Coronary artery (tissue), 2 donors: Measurements from ENCODE around the gene REEP3.

ENCODE experiments used
- DNase-seq: peaks from one replicate; pipeline ENCODE4 v3.0.0-alpha.2; 2017; ENCODE audit warnings: low spot score
- H3K27ac ChIP-seq, 2 donors: fragments of 200-600 bp; sonication (generic); one replicate each; pipeline ENCODE4 v1.5.1; 2016 to 2019
- H3K4me3 ChIP-seq: fragments of 200-600 bp; sonication (generic); 2 replicates; pipeline ENCODE4 v1.5.1; 2016; ENCODE audit warnings: mild to moderate bottlenecking, moderate library complexity
- TF ChIP-seq, protein P1 (sequence below): fragments of 200-600 bp; sonication (generic); IDR thresholded peaks from one replicate; pipeline ENCODE4 v1.5.1; 2019; ENCODE audit warnings: antibody characterized with exemption

The REEP3 gene

DNA sequence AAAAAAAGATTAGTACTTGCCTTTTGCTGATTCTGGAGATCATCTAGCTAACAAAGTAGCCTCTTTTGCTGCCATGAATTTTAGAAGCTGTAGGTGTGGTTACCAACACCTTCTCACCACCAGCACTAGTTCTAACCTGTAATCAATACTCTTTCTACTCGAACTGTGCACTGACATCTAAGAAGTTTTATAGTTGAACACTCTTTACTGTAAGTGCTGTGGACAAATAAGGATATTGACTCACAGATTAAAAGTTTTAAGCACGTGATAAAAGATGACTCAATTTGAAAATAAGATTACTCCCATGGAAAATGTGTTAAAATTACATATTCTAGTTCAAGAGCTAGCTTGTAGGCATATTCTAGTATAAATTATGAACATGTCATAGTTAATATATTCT lies 89.9 kb downstream of the REEP3 start:
- no peak for DNase-seq

DNA sequence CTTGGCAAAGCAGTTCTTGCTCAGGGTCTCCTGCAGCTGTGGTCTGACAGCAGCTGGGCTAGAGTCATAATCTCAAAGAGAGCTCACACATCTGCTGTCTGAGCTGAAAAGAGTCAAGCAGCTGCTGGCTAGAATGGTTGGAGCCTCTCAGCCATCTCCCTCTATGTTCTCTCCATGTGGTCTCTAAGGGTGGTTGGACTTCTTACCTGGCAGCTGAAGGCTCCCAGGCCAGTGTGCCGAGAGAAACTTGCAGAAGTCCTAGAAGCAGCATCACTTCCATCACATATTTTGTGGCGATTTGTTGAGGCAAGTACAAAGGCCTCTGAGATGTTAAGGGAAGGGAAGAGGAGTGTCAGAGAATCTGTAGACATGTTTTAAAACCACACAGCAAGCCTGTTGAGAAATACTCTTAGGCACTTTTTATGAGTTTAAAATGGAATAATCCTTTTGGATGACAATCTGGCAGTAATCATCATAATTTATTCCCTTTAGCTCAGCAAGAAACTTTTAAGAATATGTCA lies 93.2 kb downstream of the REEP3 start:
- TF ChIP-seq, protein P1, sequence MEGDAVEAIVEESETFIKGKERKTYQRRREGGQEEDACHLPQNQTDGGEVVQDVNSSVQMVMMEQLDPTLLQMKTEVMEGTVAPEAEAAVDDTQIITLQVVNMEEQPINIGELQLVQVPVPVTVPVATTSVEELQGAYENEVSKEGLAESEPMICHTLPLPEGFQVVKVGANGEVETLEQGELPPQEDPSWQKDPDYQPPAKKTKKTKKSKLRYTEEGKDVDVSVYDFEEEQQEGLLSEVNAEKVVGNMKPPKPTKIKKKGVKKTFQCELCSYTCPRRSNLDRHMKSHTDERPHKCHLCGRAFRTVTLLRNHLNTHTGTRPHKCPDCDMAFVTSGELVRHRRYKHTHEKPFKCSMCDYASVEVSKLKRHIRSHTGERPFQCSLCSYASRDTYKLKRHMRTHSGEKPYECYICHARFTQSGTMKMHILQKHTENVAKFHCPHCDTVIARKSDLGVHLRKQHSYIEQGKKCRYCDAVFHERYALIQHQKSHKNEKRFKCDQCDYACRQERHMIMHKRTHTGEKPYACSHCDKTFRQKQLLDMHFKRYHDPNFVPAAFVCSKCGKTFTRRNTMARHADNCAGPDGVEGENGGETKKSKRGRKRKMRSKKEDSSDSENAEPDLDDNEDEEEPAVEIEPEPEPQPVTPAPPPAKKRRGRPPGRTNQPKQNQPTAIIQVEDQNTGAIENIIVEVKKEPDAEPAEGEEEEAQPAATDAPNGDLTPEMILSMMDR: no peak
- Histone ChIP-seq H3K4me3 (no peak overlapping the region), H3K27ac (peak overlapping the region in 1 of 2 donors; percentile 6)
- DNase-seq: no peak

More for the DNA sequence above, 89.9 kb downstream of the REEP3 start:
- no peak overlapping the region for H3K27ac ChIP-seq
- H3K4me3 ChIP-seq: no peak overlapping the region
- TF ChIP-seq, protein P1: no peak

DNA sequence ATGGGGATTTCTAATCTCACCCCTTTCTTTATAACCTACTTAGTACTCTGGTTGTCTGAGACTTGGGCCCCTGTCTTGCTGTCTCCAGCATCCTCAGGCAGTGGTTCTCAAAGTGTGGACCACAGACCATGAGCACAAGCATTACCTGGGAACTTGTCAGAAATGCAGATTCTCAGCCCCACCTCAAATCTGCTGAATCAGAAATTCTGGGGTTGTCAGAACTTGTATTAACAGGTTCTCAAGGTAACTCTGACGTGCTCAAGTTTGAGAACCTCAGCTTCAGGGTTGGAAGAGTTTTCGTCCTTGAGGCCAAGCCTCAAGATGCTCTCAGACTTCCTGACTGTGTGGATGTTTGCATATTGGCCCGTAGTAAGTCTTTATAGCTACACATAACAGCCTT lies 97.4 kb downstream of the REEP3 start:
- Histone ChIP-seq H3K4me3 (no peak overlapping the region), H3K27ac (no peak overlapping the region)
- TF ChIP-seq, protein P1: no peak
- DNase-seq: no peak

DNA sequence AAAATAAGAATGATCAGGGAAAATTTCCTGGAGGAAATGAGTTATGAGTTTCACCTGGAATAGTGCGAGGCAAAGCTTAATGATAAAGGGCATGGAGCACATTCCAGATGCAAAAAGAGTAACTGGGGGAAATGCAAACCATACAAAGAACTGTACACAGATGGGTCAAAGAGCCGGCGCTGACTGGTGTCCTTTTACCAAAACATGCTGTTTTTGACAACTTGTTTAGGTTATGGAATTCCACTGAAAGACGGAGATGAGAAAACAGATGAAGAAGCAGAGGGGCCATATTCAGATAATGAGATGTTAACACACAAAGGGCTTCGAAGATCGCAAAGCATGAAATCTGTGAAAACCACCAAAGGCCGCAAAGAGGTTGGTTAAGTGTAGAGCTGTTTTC lies 98.2 kb downstream of the REEP3 start:
- TF ChIP-seq, protein P1: no peak
- Histone ChIP-seq H3K27ac (no peak overlapping the region), H3K4me3 (no peak overlapping the region)
- no peak for DNase-seq

DNA sequence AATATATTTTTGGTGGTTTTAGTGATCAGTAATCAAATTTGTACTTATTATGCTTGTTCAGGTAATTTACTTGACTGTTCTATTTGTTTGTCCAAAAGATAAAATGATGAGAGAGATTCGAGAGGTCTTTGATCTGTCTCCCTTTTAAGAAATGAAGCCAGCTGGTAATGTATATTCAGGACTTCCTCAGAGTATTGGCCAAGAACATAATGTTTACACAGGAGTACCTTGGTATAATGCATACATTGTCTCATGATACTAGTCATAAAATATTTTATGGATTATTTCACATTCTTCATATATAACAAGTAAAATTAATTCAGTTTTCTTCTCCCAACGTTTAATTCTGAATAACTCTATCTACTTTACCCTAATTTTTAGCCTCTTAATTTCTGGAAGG lies 100.9 kb downstream of the REEP3 start:
- no peak overlapping the region for H3K4me3 ChIP-seq
- H3K27ac ChIP-seq: no peak overlapping the region
- no peak for DNase-seq
- TF ChIP-seq, protein P1: no peak

DNA sequence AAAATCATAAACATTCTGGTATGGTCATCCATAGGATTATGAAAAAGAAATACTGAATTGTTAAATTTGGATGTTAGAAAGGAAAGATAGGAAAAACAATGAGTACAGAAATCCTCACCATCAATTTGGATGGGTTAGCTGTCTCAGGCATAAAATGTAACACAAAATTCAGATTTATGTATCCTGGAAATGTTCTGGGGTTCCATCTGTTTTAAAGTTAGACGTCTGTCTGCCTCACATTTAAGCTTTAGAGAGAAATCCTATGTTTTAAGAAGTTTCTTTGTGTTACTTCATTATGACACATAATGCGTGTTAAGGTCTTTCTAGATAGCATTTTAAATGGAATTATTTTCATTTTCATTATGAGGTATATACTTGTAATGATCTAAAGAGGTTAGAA lies 103.5 kb downstream of the REEP3 start:
- TF ChIP-seq, protein P1: no peak
- Histone ChIP-seq H3K4me3 (no peak overlapping the region), H3K27ac (no peak overlapping the region)
- no peak for DNase-seq

DNA sequence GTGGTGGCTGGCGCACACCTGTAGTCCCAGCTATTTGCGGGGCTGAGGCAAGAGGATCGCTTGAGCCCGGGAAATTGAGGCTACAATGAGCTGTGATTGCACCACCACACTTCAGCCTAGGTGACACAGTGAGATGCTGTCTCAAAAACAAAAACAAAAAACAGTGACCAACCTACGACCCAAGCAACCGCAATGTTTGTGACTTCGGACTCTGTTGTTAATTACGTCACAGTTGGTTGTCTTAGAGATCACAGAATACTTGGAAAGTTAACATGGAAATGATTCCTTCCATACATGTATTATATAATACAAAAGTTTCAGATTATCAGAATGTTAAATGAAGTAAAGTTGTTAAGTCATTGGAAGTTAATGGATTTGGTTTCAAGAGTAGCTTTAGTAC lies 106.2 kb downstream of the REEP3 start:
- no peak for DNase-seq
- no peak overlapping the region for H3K4me3 ChIP-seq
- no peak overlapping the region for H3K27ac ChIP-seq
- TF ChIP-seq, protein P1: no peak
